PC-9 (cell line): ENCODE results near the gene NOTCH4. TPM values are rescaled to one million over a fixed set of nuclear protein-coding genes. Genes with fewer than 3 reads are reported as not detected.

Experiments
- BruUV-seq: library from RNA; stranded (reverse); fragments of 400-500 nt; replicated peaks from 2 replicates; lab custom pipeline; 2021; lab: Mats Ljungman, UMichigan
- CTCF ChIA-PET: fragments of 300-600 bp; sonication (Branson Sonifier 250); formaldehyde crosslinking; loops from one replicate; lab custom pipeline; 2022; ENCODE audit warnings: antibody characterized with exemption; lab: Charles Lee
- POLR2A ChIA-PET: fragments of 300-600 bp; sonication (Branson Sonifier 250); formaldehyde crosslinking; loops from one replicate; lab custom pipeline; 2022; ENCODE audit warnings: antibody characterized with exemption; ENCODE audit not compliant: unreplicated experiment; lab: Charles Lee
- DNase-seq, 2 experiments: peaks; one replicate each; pipeline versions ENCODE4 v3.0.0 to v3.0.0-alpha.2; 2015 to 2022; ENCODE audit warnings: mixed read lengths in 1 of 2
- H2AFZ ChIP-seq: fragments of 200-600 bp; sonication (generic); 2 replicates; pipeline ENCODE4 v1.8.1; 2017; ENCODE audit warnings: antibody characterized with exemption
- H3F3A ChIP-seq: fragments of 200-600 bp; sonication (generic); 2 replicates; pipeline ENCODE4 v1.8.1; 2017; ENCODE audit warnings: antibody characterized with exemption, mild to moderate bottlenecking, low read depth; ENCODE audit not compliant: insufficient read depth
- H3K27ac ChIP-seq: fragments of 200-600 bp; sonication (generic); 2 replicates; pipeline ENCODE4 v1.6.1; 2016; ENCODE audit warnings: mixed run types
- H3K27me3 ChIP-seq: fragments of 200-600 bp; sonication (generic); 2 replicates; pipeline ENCODE4 v1.6.1; 2016; ENCODE audit warnings: low read depth, mixed run types; ENCODE audit not compliant: insufficient read depth
- H3K36me3 ChIP-seq: fragments of 200-600 bp; sonication (generic); 2 replicates; pipeline ENCODE4 v1.6.1; 2016; ENCODE audit warnings: low read depth, mixed run types
- H3K4me1 ChIP-seq: fragments of 200-600 bp; sonication (generic); replicated peaks from 2 replicates; pipeline ENCODE4 v1.6.1; 2016; ENCODE audit warnings: mixed run types; ENCODE audit not compliant: insufficient read depth
- H3K4me2 ChIP-seq: fragments of 200-600 bp; sonication (generic); 2 replicates; pipeline ENCODE4 v1.6.1; 2017; ENCODE audit warnings: mixed run types
- H3K4me3 ChIP-seq: fragments of 200-600 bp; sonication (generic); 2 replicates; pipeline ENCODE4 v1.6.1; 2016; ENCODE audit warnings: mixed run types
- H3K79me2 ChIP-seq: fragments of 200-600 bp; sonication (generic); 2 replicates; pipeline ENCODE4 v1.6.1; 2017; ENCODE audit warnings: low read depth, mixed run types
- H3K9me2 ChIP-seq: fragments of 200-600 bp; sonication (generic); 2 replicates; pipeline ENCODE4 v1.8.1; 2017; ENCODE audit warnings: mild to moderate bottlenecking; ENCODE audit not compliant: insufficient read depth
- H3K9me3 ChIP-seq: fragments of 200-600 bp; sonication (generic); 2 replicates; pipeline ENCODE4 v1.8.1; 2016; ENCODE audit warnings: low read depth; ENCODE audit not compliant: insufficient read depth
- H4K20me1 ChIP-seq: fragments of 200-600 bp; sonication (generic); 2 replicates; pipeline ENCODE4 v1.8.1; 2017; ENCODE audit not compliant: insufficient read depth
- CTCF ChIP-seq: fragments of 200-600 bp; sonication (generic); conservative IDR thresholded peaks from 2 replicates; pipeline ENCODE4 v1.6.1; 2017; ENCODE audit warnings: mixed run types, antibody characterized with exemption, mild to moderate bottlenecking, moderate library complexity
- EZH2 ChIP-seq: fragments of 200-600 bp; sonication (generic); IDR thresholded peaks from 2 replicates; pipeline ENCODE4 v1.8.0; 2017; ENCODE audit warnings: antibody characterized with exemption, low read depth
- intact Hi-C: fragments of 100-400 bp; cut with micrococcal nuclease; formaldehyde crosslinking; loops from one replicate; pipeline ENCODE4 v1.10.0; 2022; ENCODE audit not compliant: unreplicated experiment
- total RNA-seq: library from RNA; stranded (reverse); gene quantifications from 2 replicates; pipeline ENCODE4 v1.2.3, GENCODE V29; 2021

NOTCH4 gene
- total RNA-seq, 1 experiment from 2014 or later, result 1.5 TPM

GRCh38 chr6:32208996-32209395 lies 14.9 kb downstream of the NOTCH4 start:
- peaks cover 41% of the 10 kb centered on the region for H3K27me3 ChIP-seq
- no peaks in the 10 kb centered on the region for H3F3A ChIP-seq
- TF ChIP-seq CTCF (no peak), EZH2 (no peak)
- intact Hi-C loops, result no loop called here
- H3K79me2 ChIP-seq, result no peaks in the 10 kb centered on the region
- ChIA-PET POLR2A (no interaction called here), CTCF (interaction anchor here (0.5 to 0.6 kb wide), 2 partner anchors 28 to 36 kb away, joined by 3 to 4 read pairs; no protein-coding TSS in a partner anchor)
- H3K4me3 ChIP-seq, result no peak overlapping the region
- no peak for DNase-seq
- no peak overlapping the region for H2AFZ ChIP-seq
- no TSS peak for BruUV-seq
- no peaks in the 10 kb centered on the region for H4K20me1 ChIP-seq
- no peaks in the 10 kb centered on the region for H3K9me2 ChIP-seq
- H3K9me3 ChIP-seq, result no peaks in the 10 kb centered on the region
- no peaks in the 10 kb centered on the region for H3K4me1 ChIP-seq
- no peak overlapping the region for H3K27ac ChIP-seq
- no peak overlapping the region for H3K4me2 ChIP-seq
- H3K36me3 ChIP-seq, result no peaks in the 10 kb centered on the region

GRCh38 chr6:32204268-32204715 lies 19.6 kb downstream of the NOTCH4 start:
- CTCF ChIA-PET, result no interaction called here

GRCh38 chr6:32203426-32204267 lies 20.2 kb downstream of the NOTCH4 start:
- POLR2A ChIA-PET, result no interaction called here
- DNase-seq, result no peak
- H3K79me2 ChIP-seq, result no peaks in the 10 kb centered on the region
- CTCF ChIA-PET, result no interaction called here
- no peaks in the 10 kb centered on the region for H4K20me1 ChIP-seq
- intact Hi-C loops, result no loop called here
- H3F3A ChIP-seq, result no peaks in the 10 kb centered on the region
- H3K36me3 ChIP-seq, result no peaks in the 10 kb centered on the region
- TF ChIP-seq EZH2, result no peak
- H3K9me2 ChIP-seq, result no peaks in the 10 kb centered on the region
- no peak overlapping the region for H3K27ac ChIP-seq
- no peaks in the 10 kb centered on the region for H3K4me1 ChIP-seq
- no peak overlapping the region for H2AFZ ChIP-seq
- no peak overlapping the region for H3K4me2 ChIP-seq
- BruUV-seq, result no TSS peak
- H3K9me3 ChIP-seq, result no peaks in the 10 kb centered on the region
- no peak overlapping the region for H3K4me3 ChIP-seq
- H3K27me3 ChIP-seq, result peaks cover 57% of the 10 kb centered on the region

More at GRCh38 chr6:32204268-32204715, 19.6 kb downstream of the NOTCH4 start:
- no peaks in the 10 kb centered on the region for H3F3A ChIP-seq
- no peaks in the 10 kb centered on the region for H3K9me3 ChIP-seq
- TF ChIP-seq CTCF (no peak), EZH2 (no peak)
- no peak overlapping the region for H3K4me2 ChIP-seq
- no peaks in the 10 kb centered on the region for H3K4me1 ChIP-seq
- POLR2A ChIA-PET, result no interaction called here
- BruUV-seq, result no TSS peak
- H2AFZ ChIP-seq, result no peak overlapping the region
- intact Hi-C loops, result no loop called here
- no peak overlapping the region for H3K27ac ChIP-seq
- H3K79me2 ChIP-seq, result no peaks in the 10 kb centered on the region
- peaks cover 62% of the 10 kb centered on the region for H3K27me3 ChIP-seq
- H3K36me3 ChIP-seq, result no peaks in the 10 kb centered on the region
- DNase-seq, result no peak
- H3K9me2 ChIP-seq, result no peaks in the 10 kb centered on the region
- H4K20me1 ChIP-seq, result no peaks in the 10 kb centered on the region
- no peak overlapping the region for H3K4me3 ChIP-seq
